HTR-8/SVneo (cell line): ENCODE results near the gene TMEM151A.
"Not testable (repeated sequence)": the region's sequence is repeated elsewhere in the genome, so short reads cannot be mapped to it uniquely, and the experiment has no call there.

ENCODE experiments used
- DNase-seq: peaks from one replicate; pipeline ENCODE4 v3.0.0; 2011; ENCODE audit warnings: low spot score, mixed read lengths; ENCODE audit not compliant: insufficient read length
- FAIRE-seq: peaks from 2 replicates; lab custom pipeline; 2011; peaks lifted over from hg19 to GRCh38; lab: Jason Lieb, UNC

The TMEM151A gene

GRCh38 chr11:66266378-66267038 lies 25.2 kb upstream of the TMEM151A start:
- FAIRE-seq (peak; percentile 83), DNase-seq (no peak)

GRCh38 chr11:66267039-66267378 lies 24.7 kb upstream of the TMEM151A start:
- FAIRE-seq (peak; percentile 13), DNase-seq (no peak)

- DNase-seq (peak; percentile 94), FAIRE-seq (no peak)
These were observed 24.1 kb upstream of the TMEM151A start for GRCh38 chr11:66267379-66268243.

GRCh38 chr11:66268244-66268951 lies 23.3 kb upstream of the TMEM151A start, which contains the start of gene RAB1B:
Gene RAB1B (plus strand): TSS chr11:66268639. CDS start chr11:66268680, 41 bp downstream.
- FAIRE-seq (peak; percentile 100), DNase-seq (peak; percentile 100)

GRCh38 chr11:66268952-66269905 lies 22.5 kb upstream of the TMEM151A start:
- peak; percentile 95 for FAIRE-seq
- peak; percentile 80 for DNase-seq

- DNase-seq = no peak
- FAIRE-seq = peak; percentile 51
These were observed 19.9 kb upstream of the TMEM151A start for GRCh38 chr11:66271816-66272215.

- no peak for DNase-seq
- FAIRE-seq = no peak
These were observed 19.1 kb upstream of the TMEM151A start for GRCh38 chr11:66272596-66272995.

GRCh38 chr11:66274219-66274618 lies 17.5 kb upstream of the TMEM151A start:
- no peak for FAIRE-seq
- DNase-seq = no peak

GRCh38 chr11:66275396-66275795 lies 16.3 kb upstream of the TMEM151A start:
- peak; percentile 48 for FAIRE-seq
- no peak for DNase-seq

- DNase-seq (no peak), FAIRE-seq (no peak)
These were observed 15.6 kb upstream of the TMEM151A start for GRCh38 chr11:66275984-66276612.

- FAIRE-seq, DNase-seq: not testable (repeated sequence)
These were observed 15.1 kb upstream of the TMEM151A start for GRCh38 chr11:66276619-66277018.

- peak; percentile 42 for FAIRE-seq
- DNase-seq = not testable (repeated sequence)
These were observed 14.6 kb upstream of the TMEM151A start for GRCh38 chr11:66277064-66277463.

- DNase-seq (peak; percentile 79), FAIRE-seq (peak; percentile 94)
These were observed 14.0 kb upstream of the TMEM151A start, which contains the start of gene CNIH2 for GRCh38 chr11:66277471-66278362. Gene CNIH2 (plus strand): TSS chr11:66278175. CDS start chr11:66278457, 282 bp downstream.

- DNase-seq = no peak
- FAIRE-seq = no peak
These were observed 13.2 kb upstream of the TMEM151A start for GRCh38 chr11:66278363-66279091.

GRCh38 chr11:66279092-66279734 lies 12.5 kb upstream of the TMEM151A start:
- no peak for DNase-seq
- FAIRE-seq = peak; percentile 81

GRCh38 chr11:66280428-66280827 lies 11.3 kb upstream of the TMEM151A start:
- FAIRE-seq = peak; percentile 69
- DNase-seq = no peak

- no peak for DNase-seq
- peak; percentile 82 for FAIRE-seq
These were observed 10.7 kb upstream of the TMEM151A start for GRCh38 chr11:66281001-66281400.
